ENCODE results near the gene CBR4.
"Not testable (repeated sequence)": the region's sequence is repeated elsewhere in the genome, so short reads cannot be mapped to it uniquely, and the experiment has no call there.

The CBR4 gene

DNA sequence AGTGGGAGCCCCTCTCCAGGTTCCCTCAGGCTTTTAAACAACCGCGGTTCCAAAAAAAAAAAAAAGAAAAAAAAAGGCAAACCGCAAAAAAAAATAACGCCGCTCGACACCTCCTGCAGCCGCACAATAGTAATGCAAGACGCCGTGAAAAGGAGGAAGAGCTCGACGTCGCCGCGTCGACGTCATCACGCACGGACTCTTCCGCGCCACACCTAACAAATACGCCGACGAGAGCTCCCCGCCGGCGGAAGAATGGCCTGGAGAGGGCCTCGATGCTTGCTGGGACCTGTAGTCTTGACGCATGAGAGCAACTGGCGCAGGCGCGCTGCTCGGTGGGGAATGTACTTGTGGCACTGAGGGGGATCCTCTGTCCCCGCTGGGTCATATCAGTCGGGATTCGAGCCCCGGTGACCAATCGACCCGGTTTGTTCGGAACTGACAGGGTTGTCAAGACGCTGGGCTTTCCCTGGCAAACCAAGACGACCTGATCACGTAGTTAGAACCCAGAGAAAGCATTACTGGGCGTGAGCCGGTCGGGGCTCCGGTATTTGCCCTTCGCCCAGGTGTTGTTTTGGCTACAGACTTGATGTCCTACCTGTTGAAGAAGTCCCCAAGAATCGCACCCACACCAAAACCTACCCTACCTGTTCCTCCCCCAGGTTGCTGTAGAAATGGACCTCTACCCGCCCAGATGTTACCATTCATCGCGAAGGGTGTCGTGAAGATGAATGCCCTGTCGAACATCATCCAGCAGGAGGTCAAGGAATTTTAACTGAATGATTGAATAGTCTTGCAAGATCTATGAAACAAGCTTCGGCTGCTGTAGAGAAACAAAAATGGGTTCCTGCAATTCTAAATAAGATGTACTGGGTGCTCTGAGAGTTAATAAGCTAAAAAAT is at the start of gene CBR4:
TSS of gene CBR4 (minus strand) at position 131 of the 899 bp plus-strand sequence. CDS start 166 bp downstream, outside the sequence.
- peak; percentile 93 for DNase-seq

DNA sequence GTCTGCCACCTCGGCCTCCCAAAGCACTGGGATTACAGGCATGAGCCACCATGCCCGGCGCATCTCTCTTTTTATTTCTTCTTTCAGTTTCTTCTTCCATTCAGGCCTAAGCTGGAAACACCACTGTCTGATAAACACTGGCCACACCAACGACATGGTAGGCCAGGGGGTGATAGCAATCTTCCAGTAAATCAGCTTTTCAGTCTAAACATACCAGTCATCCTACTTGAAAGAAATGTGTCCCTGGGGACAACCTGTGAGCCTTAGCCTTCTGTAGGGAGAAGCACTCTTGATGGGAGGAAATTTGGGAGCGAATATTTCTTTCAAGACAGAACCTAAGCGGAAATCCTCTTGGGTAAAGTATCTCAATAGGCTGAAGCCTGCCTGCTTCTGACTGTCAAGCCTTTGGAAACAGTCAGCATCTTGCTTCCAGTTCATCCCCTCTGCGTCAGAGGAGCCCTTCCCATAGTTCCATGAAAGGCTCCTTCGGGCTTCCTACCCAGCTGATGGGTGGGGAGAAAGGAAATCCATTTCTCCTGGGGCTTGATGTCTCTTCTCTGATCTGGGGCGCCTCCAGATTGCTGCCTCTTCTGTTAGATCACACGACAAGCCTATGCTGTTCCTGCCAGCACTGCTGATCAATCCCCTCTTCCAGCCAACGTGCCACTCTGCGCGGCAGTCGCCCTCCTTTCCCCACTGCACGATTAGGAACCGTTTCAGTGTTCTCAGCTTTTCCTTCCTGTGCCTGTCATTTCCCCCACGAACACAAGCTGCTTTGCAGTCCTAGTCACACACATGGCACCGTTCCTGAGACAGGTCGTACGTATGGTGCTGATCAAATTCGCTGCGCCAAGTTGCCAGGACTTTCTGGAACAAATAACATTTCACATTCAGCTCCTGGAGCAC is 49.5 kb upstream of the CBR4 start:
- DNase-seq, result no peak

DNA sequence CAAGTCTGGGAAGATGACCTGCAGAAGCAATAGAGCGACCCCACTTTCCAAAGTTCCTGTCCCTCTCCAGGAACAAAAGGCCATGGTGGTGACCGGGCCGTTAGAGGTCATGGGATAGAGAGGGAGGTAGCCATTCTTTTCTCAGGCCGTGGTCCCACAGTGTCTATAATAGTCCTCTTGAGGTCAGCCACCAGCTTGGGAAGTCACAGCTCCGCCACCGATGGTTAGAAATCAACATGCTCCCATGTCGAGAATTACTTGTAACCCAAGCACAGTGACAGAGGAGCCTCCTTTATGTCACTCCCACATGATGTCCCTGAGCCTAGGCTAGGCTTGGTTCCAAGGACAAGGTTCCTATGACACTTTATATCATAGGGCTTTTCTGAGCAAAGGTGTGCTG is 48.3 kb upstream of the CBR4 start:
- no peak for DNase-seq

DNA sequence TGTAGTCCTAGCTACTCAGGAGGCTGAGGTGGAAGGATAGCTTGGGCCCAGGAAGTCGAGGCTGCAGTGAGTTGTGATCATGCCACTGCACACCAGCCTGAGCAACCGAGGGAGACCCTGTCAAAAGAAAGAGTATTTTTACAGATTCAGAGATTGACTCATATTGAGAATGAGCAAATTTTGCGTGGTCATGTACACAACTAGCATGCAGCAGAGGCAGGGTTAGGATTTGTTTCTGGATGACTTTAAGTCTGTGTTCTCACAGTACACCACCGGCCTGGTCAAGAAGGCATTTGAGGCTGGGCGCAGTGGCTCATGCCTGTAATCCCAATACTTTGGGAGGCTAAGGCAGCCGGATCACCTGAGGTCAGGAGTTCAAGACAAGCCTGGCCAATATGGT is 44.8 kb upstream of the CBR4 start:
- DNase-seq, result no peak

DNA sequence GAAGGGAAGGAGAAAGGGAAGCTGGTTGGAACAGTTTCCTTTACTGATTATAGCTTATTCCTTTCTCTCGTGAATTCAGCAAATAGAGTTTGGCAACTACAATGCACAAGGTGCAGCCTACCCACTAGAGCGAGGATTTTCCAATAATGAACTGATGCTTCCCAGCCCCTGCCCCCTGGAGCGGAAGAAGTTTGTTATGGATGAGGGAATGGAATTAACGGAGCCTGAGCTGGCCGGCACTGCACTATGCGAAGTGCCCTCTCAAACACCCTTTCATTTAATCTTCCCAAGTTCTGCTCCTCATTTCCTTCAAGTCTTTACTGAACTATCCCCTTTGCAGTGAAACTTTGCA is 42.5 kb upstream of the CBR4 start:
- no peak for DNase-seq

DNA sequence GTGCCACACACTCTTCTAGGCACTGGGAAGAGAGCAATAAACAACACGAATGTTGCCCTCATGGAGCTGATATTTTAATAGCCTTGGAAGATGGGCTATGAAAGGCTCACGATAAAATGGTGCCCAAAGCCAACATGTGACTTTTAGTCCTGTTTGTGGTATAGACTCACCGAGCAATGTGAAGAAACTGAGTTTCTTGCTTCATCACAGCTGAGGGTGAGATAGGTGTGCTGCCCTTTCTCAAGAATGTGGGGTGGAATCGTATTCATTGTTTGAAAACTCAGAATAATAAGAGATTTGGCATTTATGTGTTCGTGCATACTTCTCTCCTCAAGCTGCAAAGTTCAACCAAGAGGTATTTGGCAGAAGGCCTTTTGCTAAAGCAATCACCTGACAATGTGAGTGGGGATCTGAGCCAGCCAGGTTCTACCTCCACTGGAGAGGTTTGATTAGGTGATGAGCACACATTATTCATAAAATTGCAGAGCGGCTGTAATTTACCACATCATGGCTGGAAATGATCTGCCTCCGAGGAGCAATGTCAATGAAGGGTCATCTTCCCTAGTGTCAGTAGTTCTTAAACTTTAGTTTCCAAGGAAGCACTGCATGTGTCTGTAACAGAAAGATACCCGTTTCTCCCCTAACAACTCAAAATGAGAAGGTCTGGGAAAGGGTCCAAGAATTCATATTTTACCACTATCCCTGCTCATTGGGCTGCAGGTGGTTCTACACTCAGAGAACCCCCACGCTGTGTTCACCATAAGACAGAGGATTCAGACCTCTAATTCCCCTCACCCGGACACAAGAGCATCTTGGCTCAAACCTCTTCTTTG is 41.9 kb upstream of the CBR4 start:
- DNase-seq, result no peak

DNA sequence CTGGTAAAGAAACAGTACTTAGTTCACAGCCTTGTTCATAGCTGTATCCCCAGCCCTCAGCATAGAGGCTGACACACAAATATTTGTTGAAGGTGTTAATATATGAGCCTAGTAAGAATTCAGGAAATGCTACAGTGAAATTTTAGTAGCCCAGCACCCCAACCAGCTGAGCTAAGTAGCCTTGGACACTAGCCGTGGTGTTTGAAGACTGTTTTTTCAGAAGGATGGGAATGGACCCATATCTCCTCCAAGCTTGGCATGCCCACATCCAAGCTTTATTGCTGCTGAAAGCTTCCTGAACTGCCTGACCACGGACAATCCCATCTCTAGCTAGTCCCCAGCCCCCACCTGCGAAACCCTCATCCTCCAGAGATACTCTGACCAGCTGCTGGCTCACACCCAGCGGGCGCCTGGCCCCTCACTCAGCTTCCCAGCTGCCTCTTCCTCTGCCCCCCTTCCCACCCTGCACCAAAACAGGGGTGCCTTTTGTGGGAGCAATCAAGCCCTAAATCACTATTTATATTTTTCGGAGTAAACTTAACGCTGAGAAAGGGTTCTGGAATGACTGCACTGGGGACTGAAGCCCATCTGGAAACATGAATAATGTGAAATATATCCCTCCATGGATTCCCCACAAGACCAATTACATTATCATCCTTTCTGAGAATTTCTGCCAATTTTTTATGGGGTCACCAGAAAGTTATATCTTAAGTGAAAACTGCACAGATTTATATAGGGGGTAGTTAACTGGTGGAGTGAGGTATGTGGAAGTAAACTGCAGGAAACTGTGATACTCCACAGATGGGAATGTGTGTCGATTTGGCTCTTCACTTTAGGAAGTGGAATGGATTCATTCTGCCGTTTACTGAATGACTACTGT is 41.1 kb upstream of the CBR4 start:
- DNase-seq, result no peak

DNA sequence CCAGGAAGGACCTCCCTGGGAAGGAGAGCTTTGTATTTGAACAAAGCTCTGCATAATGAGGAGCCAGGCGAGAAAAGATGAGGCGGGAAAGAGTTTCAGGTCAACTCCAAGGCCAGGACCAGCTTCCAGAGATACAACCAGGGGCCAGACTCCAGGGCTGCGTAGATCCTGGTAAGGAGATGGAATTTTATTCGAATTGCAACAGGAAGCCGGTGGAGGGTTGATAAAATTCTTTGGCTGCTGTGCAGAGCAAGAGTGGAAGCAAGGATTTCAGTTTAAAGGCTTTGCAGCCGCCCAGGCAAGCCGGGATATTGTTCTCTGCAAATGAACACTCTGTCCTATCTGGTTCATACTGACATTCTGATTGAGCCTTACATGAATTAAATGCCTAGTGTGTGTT is 40.2 kb upstream of the CBR4 start:
- DNase-seq, result no peak

DNA sequence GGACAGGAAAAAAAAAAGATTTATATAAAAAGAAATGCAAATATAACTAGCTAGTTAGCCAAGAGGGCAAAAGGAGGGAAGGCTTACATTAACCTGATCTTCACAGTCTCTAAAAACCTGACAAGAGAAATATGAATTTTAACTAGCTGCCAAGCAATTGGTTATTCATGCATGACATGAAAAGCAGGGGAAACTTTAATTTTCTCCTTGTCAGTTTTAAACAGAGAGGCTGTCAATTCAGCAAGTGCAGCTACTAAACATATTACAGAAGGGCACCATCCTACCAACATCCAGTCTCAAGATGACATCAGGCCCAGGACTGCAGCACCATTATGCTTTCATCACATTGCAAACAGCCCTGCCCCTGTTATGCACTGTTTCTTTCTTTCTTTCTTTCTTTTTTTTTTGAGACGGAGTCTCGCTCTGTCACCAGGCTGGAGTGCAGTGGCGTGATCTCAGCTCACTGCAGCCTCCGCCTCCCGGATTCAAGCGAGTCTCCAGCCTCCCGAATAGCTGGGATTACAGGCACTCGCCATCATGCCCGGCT is 38.9 kb upstream of the CBR4 start:
- no peak for DNase-seq

DNA sequence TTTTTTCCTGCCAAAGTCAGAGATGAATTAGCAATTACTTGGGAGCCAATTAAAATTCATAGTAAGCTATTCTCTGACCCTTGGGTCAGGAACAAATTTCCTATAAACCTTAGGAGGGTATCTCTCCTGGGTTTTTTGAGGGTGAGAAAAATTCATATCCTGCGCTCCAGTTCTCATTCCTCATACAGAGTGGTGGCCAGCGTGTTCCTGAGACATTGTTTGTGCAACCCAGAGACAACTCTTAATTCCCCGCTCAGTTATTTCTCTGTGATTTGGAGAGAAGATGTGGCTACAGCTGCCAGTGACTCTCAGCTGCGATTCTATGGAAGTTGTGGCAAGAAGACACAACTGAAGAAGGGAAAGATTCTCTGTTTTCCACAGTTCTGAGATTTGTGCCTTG is 37.9 kb upstream of the CBR4 start:
- no peak for DNase-seq

DNA sequence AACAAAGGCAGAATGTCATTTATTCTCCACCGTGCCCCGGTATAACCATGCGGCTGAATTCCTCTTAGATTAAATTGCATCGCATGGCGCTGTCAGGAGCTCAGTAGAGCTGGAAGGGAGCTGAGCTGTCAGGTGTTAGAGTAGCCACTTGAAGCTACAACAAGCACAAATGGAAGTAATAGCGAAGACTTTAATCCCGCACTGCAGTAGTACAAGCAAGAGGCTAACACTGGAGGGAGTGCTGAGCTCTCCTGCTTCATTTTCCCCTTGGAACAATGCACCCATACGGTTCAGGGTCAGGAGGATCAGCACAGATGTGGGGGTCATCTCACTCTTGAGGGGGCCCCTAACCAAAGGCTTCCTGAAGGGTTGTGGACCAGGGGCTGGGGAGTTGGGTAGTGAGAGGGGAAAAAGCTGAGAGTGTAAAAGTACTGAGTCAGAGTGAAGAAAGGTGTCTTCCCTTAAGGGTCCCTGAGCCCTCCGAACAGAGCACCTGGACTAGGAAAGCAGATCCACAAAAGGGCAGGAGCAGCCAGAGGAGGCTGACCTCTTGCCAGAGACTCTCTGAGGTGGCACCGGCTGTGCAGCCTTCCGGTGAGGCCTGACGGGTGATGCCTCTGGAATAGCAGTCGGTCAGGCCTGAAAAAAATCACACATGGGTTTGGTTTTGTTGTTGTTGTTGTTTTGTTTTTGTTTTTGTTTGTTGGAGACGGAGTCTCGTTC is 36.0 kb upstream of the CBR4 start:
- no peak for DNase-seq

DNA sequence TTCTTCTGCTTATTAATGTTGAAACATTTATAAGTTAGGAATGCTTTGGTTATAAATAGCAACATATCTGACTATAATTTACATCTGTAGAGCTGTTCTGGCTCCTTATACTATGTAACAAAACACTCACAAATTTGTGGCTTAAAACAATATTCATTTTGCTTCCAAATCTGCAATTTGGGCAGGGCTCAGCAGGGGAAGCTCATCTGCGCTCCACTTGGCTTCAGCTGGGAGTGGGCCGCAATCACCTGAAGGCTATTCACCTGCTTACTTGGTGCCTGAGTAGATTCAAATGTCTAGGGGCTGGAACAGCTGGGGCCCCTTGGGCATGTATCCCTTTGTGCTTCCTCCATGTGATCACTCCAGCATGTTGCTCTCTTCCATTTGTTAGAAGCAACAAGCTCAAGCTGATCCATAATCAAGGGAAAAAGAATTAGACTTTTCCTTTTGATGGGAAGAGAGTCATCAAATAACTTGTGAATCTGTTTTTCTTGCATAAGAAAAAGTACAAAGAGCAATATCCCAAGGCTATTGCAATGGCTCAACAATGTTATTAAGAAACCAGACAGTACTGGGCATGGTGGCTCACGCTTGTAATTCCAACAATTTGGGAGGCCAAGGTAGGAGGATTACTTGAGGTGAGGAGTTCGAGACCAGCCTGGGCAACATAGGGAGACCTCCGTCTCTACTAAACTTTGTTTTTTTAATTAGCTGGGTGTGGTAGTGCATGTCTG is 34.8 kb upstream of the CBR4 start:
- DNase-seq, result no peak

DNA sequence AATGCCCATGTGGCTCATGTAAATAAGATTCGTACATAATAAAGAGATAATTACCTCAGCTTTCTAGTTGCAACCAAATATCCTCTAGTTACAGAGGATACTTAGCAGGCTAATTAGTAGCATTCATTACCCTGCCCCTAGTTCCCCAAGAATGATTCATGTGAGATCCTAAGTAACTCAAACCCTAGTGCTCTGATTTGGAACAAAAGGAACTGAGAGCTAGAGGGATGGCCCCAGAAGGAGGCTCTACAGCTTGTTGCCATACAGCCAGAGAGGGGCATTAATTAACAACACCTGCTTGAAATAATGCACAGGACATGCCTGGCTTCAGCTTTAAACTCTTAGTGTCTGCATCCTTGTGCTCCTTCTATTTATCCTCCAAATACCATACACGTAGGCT is 32.6 kb upstream of the CBR4 start:
- DNase-seq, result no peak

DNA sequence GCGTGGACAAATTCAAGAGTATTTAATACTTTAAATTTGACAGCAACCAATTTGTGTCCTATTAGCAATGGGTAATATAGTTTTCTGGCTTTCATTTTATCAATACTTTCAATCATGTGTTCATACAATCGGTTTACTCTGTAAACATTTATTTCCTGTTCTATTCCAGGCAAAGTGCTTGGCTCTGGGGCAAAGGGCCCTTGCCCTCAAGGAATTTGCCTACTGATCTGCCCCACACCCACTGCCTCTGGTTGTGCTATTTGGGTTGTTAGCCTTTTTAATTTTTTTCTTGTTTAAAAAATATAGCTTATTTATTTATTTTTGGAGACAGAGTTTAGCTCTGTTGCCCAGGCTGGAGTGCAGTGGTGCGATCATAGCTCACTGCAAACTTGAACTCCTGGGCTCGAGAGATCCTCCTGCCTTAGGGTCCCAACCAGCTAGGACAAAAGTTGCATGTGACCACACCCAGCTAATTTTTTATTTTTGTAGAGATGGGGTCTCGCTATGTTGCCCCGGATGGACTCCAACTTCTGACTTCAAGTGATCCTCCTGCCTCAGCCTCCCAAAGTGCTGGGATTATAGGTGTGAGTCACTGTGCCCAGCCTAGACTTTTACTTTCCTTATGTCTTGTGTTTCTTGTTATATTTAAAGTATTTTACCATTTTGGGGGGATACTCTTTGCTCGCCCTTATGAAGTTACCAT is 30.7 kb upstream of the CBR4 start:
- DNase-seq, result no peak

DNA sequence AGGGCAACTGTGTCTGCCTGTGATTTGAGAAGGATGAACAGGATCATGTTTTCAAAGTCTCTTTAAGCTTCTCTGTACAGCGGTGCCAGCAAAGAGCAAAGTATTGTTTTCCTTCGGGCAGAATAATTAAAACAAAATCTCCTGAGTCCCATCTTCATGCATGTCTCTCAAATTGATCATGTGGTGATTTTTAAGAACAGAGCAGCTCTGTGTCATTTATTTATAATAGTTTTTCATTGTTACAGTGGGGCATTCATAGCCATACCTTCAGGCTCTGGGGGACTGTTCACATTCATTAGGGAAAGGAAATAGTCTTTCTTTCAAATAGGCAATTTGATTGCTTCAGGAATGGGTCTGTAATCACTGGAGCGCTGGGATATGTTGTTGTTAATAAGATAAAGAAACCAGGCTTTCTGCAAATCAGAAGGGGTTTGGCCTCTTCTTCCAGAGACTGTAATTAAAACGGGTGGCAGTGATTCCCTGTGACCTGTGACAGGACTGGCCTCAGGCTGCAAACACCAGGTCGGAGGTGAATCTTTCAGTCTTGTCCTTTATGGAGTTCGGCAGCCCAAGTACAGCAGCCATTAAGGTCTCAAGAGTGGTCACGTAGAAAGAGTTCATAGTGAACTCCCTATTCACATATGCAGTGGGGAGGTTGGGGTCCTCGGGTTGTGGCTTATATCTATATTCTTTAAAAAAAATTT is 29.3 kb upstream of the CBR4 start:
- DNase-seq, result no peak

DNA sequence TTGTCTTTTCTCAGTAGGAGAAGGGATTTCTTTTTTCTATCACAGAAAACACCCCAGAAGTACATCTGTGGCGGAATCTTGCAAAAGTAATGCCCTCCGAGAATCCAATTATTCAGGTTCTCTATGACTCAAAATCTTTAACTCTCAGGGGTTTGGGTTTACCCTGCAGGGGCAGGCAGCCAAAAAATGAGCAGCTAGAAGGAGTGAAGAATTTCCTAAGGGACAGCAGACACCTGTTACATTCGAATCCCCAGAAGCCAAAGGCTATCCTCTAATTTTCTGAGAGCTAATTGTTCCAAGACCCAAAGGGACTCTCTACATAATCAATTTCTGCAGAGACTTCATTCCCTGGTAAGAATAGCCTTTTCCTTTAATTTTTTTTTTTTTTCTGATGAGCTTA is 27.5 kb upstream of the CBR4 start:
- DNase-seq, result no peak

DNA sequence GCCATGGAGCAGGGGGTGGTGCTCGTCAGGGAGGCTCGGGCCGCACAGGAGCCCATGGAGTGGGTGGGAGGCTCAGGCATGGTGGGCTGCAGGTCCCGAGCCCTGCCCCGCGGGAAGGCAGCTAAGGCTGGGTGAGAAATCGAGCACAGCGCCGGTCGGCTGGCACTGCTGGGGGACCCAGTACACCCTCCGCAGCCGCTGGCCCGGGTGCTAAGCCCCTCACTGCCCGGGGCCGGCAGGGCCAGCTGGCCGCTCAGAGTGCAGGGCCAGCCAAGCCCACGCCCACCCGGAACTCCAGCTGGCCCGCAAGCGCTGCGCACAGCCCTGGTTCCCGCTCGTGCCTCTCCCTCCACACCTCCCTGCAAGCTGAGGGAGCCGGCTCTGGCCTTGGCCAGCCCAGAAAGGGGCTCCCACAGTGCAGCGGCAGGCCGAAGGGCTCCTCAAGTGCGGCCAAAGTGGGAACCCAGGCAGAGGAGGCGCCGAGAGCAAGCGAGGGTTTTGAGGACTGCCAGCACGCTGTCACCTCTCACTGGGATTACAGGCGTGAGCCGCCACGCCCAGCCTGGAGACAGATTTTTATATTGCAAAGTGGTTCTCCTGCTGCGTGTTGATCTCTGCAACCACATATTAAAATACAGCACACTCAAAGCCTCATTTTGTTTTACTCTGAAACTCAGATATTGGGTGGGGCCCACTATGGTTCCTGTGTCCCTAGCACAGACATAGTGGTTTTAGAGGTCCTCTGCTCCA is 26.0 kb upstream of the CBR4 start:
- DNase-seq, result not testable (repeated sequence)

DNA sequence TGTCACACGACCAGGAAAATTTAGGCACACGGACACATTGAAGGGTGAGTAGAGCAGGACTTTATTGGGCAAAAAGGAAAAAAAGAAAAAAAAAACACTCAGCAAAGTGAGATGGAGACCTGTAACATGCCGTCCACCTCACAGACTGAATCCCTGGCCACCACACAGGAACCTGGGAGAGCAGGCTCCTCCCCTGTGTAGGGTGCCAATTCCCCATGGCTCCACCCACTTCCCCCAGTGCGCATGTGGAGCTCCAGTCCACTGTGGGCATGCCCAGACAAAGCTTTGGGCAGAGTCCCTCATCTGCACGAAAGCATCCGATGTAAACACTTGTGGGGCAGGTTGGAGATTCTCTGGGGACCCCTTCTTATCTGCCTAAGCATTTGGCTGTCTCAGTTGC is 23.6 kb upstream of the CBR4 start:
- no peak for DNase-seq

All from NCI-H1694 (cell line).